HG02642 (cell line): ENCODE results near the gene NAP1L1.

Experiments used
- ATAC-seq: cut with Tn5 transposase; IDR thresholded peaks from one replicate; pipeline ENCODE4 v1.9.1; 2021; ENCODE audit warnings: mild to moderate bottlenecking; ENCODE audit not compliant: unreplicated experiment, poor library complexity

NAP1L1 gene

GRCh38 chr12:76042147-76042546 lies 42.3 kb downstream of the NAP1L1 start:
- no peak for ATAC-seq

- ATAC-seq: no peak
Measured at GRCh38 chr12:76041406-76041805, 43.1 kb downstream of the NAP1L1 start.

GRCh38 chr12:76040461-76040860 lies 44.0 kb downstream of the NAP1L1 start:
- no peak for ATAC-seq

DNA sequence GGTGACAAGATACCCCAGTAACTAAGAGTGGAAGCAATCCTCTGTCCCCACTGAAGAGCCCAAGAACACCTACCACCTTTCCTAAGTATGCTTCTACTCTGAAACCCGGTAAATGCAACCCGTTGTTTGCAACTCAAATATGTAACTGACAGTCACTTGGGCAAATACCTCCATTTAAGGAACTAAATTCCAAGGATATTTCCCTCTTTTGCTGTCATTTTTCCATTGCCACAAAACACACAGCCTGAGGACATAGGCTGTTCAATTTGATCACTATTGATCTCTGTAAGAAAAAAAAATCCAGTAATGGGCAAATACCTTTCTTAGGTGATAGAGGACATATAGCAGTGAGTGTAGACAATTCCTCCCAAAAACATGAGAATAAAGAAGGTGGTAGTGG lies 46.3 kb downstream of the NAP1L1 start:
- no peak for ATAC-seq

DNA sequence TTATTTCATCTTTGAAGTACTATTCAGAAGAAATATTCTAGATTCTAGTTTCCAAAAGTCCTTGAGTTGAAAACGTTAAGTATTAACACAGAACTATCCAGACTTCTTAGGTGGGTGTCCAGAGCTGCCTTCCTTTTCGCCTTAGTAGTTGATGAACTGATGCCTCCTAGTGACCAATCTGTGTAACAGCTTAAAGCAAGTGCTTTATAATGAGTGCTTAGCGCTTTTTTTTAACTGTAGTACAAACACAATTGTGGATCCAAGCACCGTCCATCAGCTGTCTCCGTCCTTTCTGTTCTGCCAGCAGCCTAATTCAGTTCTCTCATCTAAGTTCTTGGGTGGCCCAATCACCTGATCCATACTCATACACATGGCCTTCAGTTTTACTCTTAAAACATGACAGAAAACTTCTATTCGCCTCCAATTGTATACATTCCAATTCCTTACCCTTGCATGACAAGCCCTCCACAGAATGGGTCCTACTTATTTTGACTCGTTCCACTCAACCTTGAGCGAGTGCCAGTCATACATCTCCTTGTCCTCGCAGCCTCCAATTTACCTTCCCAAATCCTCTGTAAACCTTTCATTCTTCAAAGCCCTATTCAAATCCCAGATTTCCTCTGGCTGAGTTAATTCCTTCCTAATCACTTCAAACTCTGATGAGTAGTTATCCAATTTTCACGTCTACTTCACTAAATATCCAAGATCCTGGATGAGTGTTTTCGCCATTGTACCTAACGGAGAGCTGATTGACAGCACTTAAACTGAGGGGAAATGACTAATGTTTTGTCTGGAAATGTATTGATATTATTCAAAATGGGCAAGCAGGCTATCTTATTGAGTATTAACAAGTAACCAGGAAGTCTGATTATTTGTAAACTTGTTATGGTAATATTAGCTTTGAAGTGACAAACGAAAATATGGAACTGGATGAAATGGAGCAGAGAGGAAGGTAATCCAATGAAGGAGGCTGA lies 47.1 kb downstream of the NAP1L1 start:
- ATAC-seq: peak; percentile 55

- no peak for ATAC-seq
Measured at GRCh38 chr12:76035045-76035444, 49.4 kb downstream of the NAP1L1 start.

GRCh38 chr12:76033081-76034011 lies 51.1 kb downstream of the NAP1L1 start:
- ATAC-seq: no peak

- ATAC-seq: peak; percentile 36
Measured at GRCh38 chr12:76032043-76032981, 52.2 kb downstream of the NAP1L1 start.

- ATAC-seq: peak; percentile 83
Measured at GRCh38 chr12:76031414-76032042, 53.0 kb downstream of the NAP1L1 start, which contains the start of gene PHLDA1. Gene PHLDA1 (minus strand): TSS chr12:76031776.

- no peak for ATAC-seq
Measured at GRCh38 chr12:76031081-76031413, 53.4 kb downstream of the NAP1L1 start.

- no peak for ATAC-seq
Measured at GRCh38 chr12:76030341-76031080, 54.0 kb downstream of the NAP1L1 start.

DNA sequence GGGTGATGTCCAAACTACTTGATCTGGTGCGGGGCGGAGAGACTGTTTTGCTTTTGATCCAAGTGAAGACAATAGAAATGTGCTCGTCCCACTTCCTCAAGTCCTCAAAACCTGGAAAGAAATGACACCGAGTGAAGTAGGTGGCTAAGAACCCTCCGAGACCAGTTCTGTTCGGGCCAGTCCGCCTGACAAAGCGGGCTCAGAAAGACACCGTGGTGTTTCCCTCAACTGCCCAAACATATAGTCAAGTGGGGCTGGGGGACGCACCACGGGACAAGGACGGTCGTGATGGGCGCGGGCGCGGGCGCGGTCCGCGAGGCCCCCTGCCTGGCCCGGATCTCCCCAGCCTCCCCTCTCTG lies 54.5 kb downstream of the NAP1L1 start:
- no peak for ATAC-seq

DNA sequence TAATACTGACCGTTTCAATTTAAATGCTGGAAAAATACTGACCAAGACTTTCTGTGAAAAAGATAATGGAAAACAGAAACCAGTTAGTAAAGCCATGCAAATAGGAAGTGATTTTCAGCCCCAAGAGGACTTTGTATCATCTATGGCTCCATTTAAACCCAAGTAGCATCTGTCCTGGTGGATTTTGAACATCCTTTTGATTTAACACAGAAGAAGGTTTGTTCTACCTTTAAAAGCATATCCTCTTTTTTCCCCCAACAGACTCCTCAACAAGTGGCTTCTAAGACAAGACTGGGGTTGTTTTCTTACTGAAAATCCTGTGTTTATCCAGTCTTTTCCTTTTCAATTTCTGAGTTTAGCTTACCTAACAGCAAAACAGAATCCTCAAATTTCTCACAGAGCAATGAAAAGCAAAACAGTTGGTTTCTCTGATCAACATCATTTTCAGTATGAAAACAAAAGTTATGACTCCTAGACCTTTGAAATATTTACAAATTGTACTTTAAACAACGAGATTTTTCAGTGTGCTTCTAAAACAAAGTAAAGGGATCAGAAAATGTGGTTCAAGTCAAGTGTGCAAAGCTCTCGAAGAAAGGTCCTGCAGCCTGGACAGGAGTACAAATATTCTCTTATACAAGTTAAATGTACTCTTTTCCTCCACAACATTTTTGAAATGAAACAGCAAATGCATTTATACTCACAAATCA lies 55.8 kb downstream of the NAP1L1 start:
- ATAC-seq: no peak

GRCh38 chr12:76026643-76027063 lies 57.8 kb downstream of the NAP1L1 start:
- no peak for ATAC-seq

GRCh38 chr12:76025601-76026575 lies 58.6 kb downstream of the NAP1L1 start:
- ATAC-seq: no peak

GRCh38 chr12:76024942-76025600 lies 59.4 kb downstream of the NAP1L1 start:
- ATAC-seq: no peak
